Measurements from ENCODE around the gene CD151. TPM values are rescaled to one million over a fixed set of nuclear protein-coding genes. Genes with fewer than 3 reads are reported as not detected.
A peak's percentile ranks its signal among the peaks of the same experiment; 100 is the strongest.

CD151 gene
- total RNA-seq, 4 donors from 2014 or later, result 87.6 to 118 (median 94.0) TPM

GRCh38 chr11:859394-860131 is 26.8 kb downstream of the CD151 start:
- no peaks in the 10 kb centered on the region for H3K9me3 ChIP-seq
- H3K27ac ChIP-seq, result peak overlapping the region in 1 of 4 donors; percentile 39
- no peak for DNase-seq
- no peak for TF ChIP-seq CTCF (IDR thresholded peaks at IDR 0.05)
- TF ChIP-seq POLR2A (IDR thresholded peaks at IDR 0.05), result no peak
- H3K4me1 ChIP-seq, result peaks cover 11 to 51% (median 11%) of the 10 kb centered on the region in 3 donors
- peak overlapping the region in 2 of 4 donors; percentile 11 to 31 for H3K4me3 ChIP-seq
- no peaks in the 10 kb centered on the region for H3K27me3 ChIP-seq
- intact Hi-C loops (cut with DNase I), result no loop called here
- peaks cover 0 to 23% (median 7%) of the 10 kb centered on the region in 3 donors for H3K36me3 ChIP-seq
- WGBS, 2 donors, result 41 to 89% methylated on average over 6 to 7 of the region's 31 CpGs

GRCh38 chr11:860234-861104 is 27.7 kb downstream of the CD151 start:
- Histone ChIP-seq H3K27me3 (no peaks in the 10 kb centered on the region), H3K9me3 (no peaks in the 10 kb centered on the region), H3K36me3 (peaks cover 0 to 32% (median 7%) of the 10 kb centered on the region in 3 donors), H3K4me1 (peaks cover 11 to 51% (median 11%) of the 10 kb centered on the region in 3 donors), H3K27ac (peak overlapping the region in 1 of 4 donors; percentile 39), H3K4me3 (no peak overlapping the region)
- WGBS, 2 donors, result 72% methylated on average over 8 of the region's 21 CpGs; no CpG with 5 or more reads in 1 of the 2 donors
- DNase-seq, result no peak
- intact Hi-C loops (cut with DNase I), result no loop called here
- no peak for TF ChIP-seq POLR2A (IDR thresholded peaks at IDR 0.05)
- no peak for TF ChIP-seq CTCF (IDR thresholded peaks at IDR 0.05)

GRCh38 chr11:861105-861479 is 28.3 kb downstream of the CD151 start:
- Histone ChIP-seq H3K27me3 (no peaks in the 10 kb centered on the region), H3K4me1 (peaks cover 11 to 50% (median 11%) of the 10 kb centered on the region in 3 donors), H3K36me3 (peaks cover 0 to 38% (median 7%) of the 10 kb centered on the region in 3 donors), H3K4me3 (no peak overlapping the region), H3K27ac (no peak overlapping the region), H3K9me3 (no peaks in the 10 kb centered on the region)
- DNase-seq, result no peak
- TF ChIP-seq CTCF (IDR thresholded peaks at IDR 0.05) (no peak), POLR2A (IDR thresholded peaks at IDR 0.05) (no peak)
- intact Hi-C loops (cut with DNase I), result no loop called here
- WGBS, 2 donors, result 73 to 91% methylated on average over 2 to 12 of the region's 14 CpGs

- Histone ChIP-seq H3K9me3 (no peaks in the 10 kb centered on the region), H3K27ac (no peak overlapping the region), H3K4me1 (peaks cover 11 to 40% (median 11%) of the 10 kb centered on the region in 3 donors), H3K27me3 (no peaks in the 10 kb centered on the region), H3K36me3 (peaks cover 0 to 49% (median 7%) of the 10 kb centered on the region in 3 donors), H3K4me3 (no peak overlapping the region)
- no peak for TF ChIP-seq CTCF (IDR thresholded peaks at IDR 0.05)
- no peak for TF ChIP-seq POLR2A (IDR thresholded peaks at IDR 0.05)
- WGBS, 2 donors, result 50 to 64% methylated on average over 1 to 4 of the region's 20 CpGs
- intact Hi-C loops (cut with DNase I), result no loop called here
- DNase-seq, result no peak
These were observed 29.4 kb downstream of the CD151 start for GRCh38 chr11:862081-862661.

Measured in esophagus squamous epithelium (tissue), 5 donors.